H1 (cell line): Measurements from ENCODE around the gene SULT2B1. TPM values are rescaled to one million over a fixed set of nuclear protein-coding genes. Genes with fewer than 3 reads are reported as not detected.

Experiments
- CTCF ChIA-PET: fragments of 300-600 bp; sonication (Branson Sonifier 250); formaldehyde crosslinking; loops from one replicate; lab custom pipeline; 2021; ENCODE audit not compliant: partially characterized antibody; lab: Charles Lee
- POLR2A ChIA-PET: fragments of 300-600 bp; sonication (Branson Sonifier 250); formaldehyde crosslinking; loops from one replicate; lab custom pipeline; 2021; ENCODE audit warnings: inconsistent platforms; ENCODE audit not compliant: partially characterized antibody; lab: Charles Lee
- DNase-seq, 2 experiments: peaks; one replicate each; pipeline versions ENCODE4 v3.0.0 to v3.0.0-alpha.2; 2010 to 2022; ENCODE audit warnings: low spot score in 2 of 2, low read depth in 1 of 2, mixed read lengths in 1 of 2
- FAIRE-seq: peaks from 2 replicates; lab custom pipeline; 2011; peaks lifted over from hg19 to GRCh38; lab: Jason Lieb, UNC
- H2AFZ ChIP-seq: 2 replicates; pipeline ENCODE4 v1.8.1; 2012; ENCODE audit warnings: low read length, inconsistent platforms
- H2AK5ac ChIP-seq: 2 replicates; pipeline ENCODE4 v1.6.1; 2013; ENCODE audit warnings: low read depth, low read length
- H2BK120ac ChIP-seq: replicated peaks from 2 replicates; pipeline ENCODE3; 2013; ENCODE audit warnings: low read depth, low read length, inconsistent platforms
- H2BK12ac ChIP-seq: 2 replicates; pipeline ENCODE4 v1.6.1; 2013; ENCODE audit warnings: low read depth, low read length
- H2BK15ac ChIP-seq: 2 replicates; pipeline ENCODE4 v1.6.1; 2013; ENCODE audit warnings: low read length
- H2BK20ac ChIP-seq: 2 replicates; pipeline ENCODE4 v1.6.1; 2013; ENCODE audit warnings: low read length
- H2BK5ac ChIP-seq: 2 replicates; pipeline ENCODE4 v1.6.1; 2013; ENCODE audit warnings: low read depth, low read length
- H3K14ac ChIP-seq: 2 replicates; pipeline ENCODE4 v1.6.1; 2013; ENCODE audit warnings: inconsistent platforms; ENCODE audit not compliant: insufficient read length
- H3K18ac ChIP-seq: 2 replicates; pipeline ENCODE4 v1.6.1; 2013; ENCODE audit warnings: low read length; ENCODE audit errors: extremely low read depth
- H3K23ac ChIP-seq: 2 replicates; pipeline ENCODE4 v1.6.1; 2013; ENCODE audit warnings: inconsistent platforms; ENCODE audit not compliant: insufficient read length
- H3K23me2 ChIP-seq: 2 replicates; pipeline ENCODE4 v1.6.1; 2013; ENCODE audit warnings: low read depth, low read length
- H3K27ac ChIP-seq: 2 replicates; pipeline ENCODE4 v1.6.1; 2011; ENCODE audit warnings: low read depth, low read length, inconsistent platforms
- H3K27me3 ChIP-seq, 4 experiments: replicated peaks in 1 of 4; 1 replicate in 1 of 4; 2 replicates in 3 of 4; pipeline versions ENCODE4 v1.6.1 to v1.8.1; 2011 to 2013; ENCODE audit warnings: low read length in 3 of 4, mild to moderate bottlenecking in 3 of 4, inconsistent platforms in 2 of 4, mixed read lengths in 2 of 4, moderate library complexity in 1 of 4; ENCODE audit not compliant: control insufficient read depth in 3 of 4, insufficient read depth in 3 of 4; ENCODE audit errors: extremely low read depth in 1 of 4
- H3K36me3 ChIP-seq, 4 experiments: 2 replicates each; pipeline versions ENCODE4 v1.6.1 to v1.8.1; 2011 to 2013; ENCODE audit warnings: mild to moderate bottlenecking in 4 of 4, low read length in 3 of 4, moderate library complexity in 2 of 4, control low read depth in 1 of 4, inconsistent platforms in 1 of 4; ENCODE audit not compliant: insufficient read depth in 4 of 4, control insufficient read depth in 2 of 4
- H3K4ac ChIP-seq: replicated peaks from 2 replicates; pipeline ENCODE3; 2013; ENCODE audit warnings: low read length, low read depth, mixed read lengths, inconsistent platforms; ENCODE audit not compliant: insufficient read length
- H3K4me1 ChIP-seq, 4 experiments: replicated peaks in 1 of 4; 1 replicate in 1 of 4; 2 replicates in 3 of 4; pipeline versions ENCODE4 v1.6.1 to v1.8.1; 2011 to 2013; ENCODE audit warnings: low read length in 3 of 4, inconsistent platforms in 2 of 4, mixed read lengths in 1 of 4; ENCODE audit not compliant: insufficient read depth in 4 of 4, control insufficient read depth in 3 of 4
- H3K4me2 ChIP-seq, 2 experiments: 2 replicates each; pipeline versions ENCODE4 v1.6.1 to v1.8.1; 2011 to 2013; ENCODE audit warnings: low read depth in 2 of 2, low read length in 2 of 2, control low read depth in 1 of 2, inconsistent platforms in 1 of 2, mild to moderate bottlenecking in 1 of 2; ENCODE audit not compliant: insufficient read depth in 1 of 2
- H3K4me3 ChIP-seq, 4 experiments: fragments of 200-600, 300-600 bp in 1 of 4; sonication (generic), shearing (Covaris generic), sonication (Bioruptor Twin) in 1 of 4; 2 replicates each; pipeline versions ENCODE4 v1.5.1 to v1.8.1; 2011 to 2016; ENCODE audit warnings: low read length in 4 of 4, low read depth in 3 of 4, control low read depth in 2 of 4, inconsistent platforms in 2 of 4, mild to moderate bottlenecking in 2 of 4, mixed read lengths in 1 of 4, moderate library complexity in 1 of 4; ENCODE audit not compliant: insufficient read depth in 2 of 4; ENCODE audit errors: extremely low read depth in 1 of 4
- H3K56ac ChIP-seq: replicated peaks from 2 replicates; pipeline ENCODE3; 2013; ENCODE audit warnings: low read depth, mild to moderate bottlenecking, mixed read lengths, low read length, inconsistent platforms; ENCODE audit not compliant: insufficient read length
- H3K79me1 ChIP-seq: 2 replicates; pipeline ENCODE4 v1.6.1; 2013; ENCODE audit warnings: low read depth, low read length, control low read depth
- H3K79me2 ChIP-seq, 2 experiments: 2 replicates each; pipeline versions ENCODE4 v1.6.1 to v1.8.1; 2012 to 2013; ENCODE audit warnings: low read length in 2 of 2, mild to moderate bottlenecking in 2 of 2, inconsistent platforms in 1 of 2; ENCODE audit not compliant: insufficient read depth in 2 of 2, control insufficient read depth in 1 of 2
- H3K9ac ChIP-seq, 4 experiments: replicated peaks in 1 of 4; 1 replicate in 1 of 4; 2 replicates in 3 of 4; pipeline versions ENCODE4 v1.6.1 to v1.8.1; 2011 to 2013; ENCODE audit warnings: low read depth in 3 of 4, low read length in 3 of 4, control low read depth in 2 of 4, mild to moderate bottlenecking in 2 of 4, moderate library complexity in 2 of 4, inconsistent platforms in 1 of 4; ENCODE audit errors: extremely low read depth in 1 of 4
- H3K9me3 ChIP-seq, 2 experiments: 2 replicates each; pipeline versions ENCODE4 v1.6.1 to v1.8.1; 2012 to 2013; ENCODE audit warnings: mild to moderate bottlenecking in 2 of 2, moderate library complexity in 2 of 2, control low read depth in 1 of 2, inconsistent platforms in 1 of 2, low read depth in 1 of 2, low read length in 1 of 2, mixed read lengths in 1 of 2; ENCODE audit not compliant: insufficient read depth in 2 of 2
- H4K20me1 ChIP-seq, 2 experiments: replicated peaks in 1 of 2; 2 replicates each; pipeline versions ENCODE3 to v1.8.1; 2011 to 2013; ENCODE audit warnings: inconsistent platforms in 2 of 2, low read length in 2 of 2, mild to moderate bottlenecking in 1 of 2; ENCODE audit not compliant: insufficient read depth in 2 of 2, control insufficient read depth in 1 of 2
- H4K5ac ChIP-seq: 2 replicates; pipeline ENCODE4 v1.6.1; 2013; ENCODE audit warnings: low read length, low read depth, mixed read lengths, inconsistent platforms; ENCODE audit not compliant: insufficient read length
- H4K8ac ChIP-seq: 2 replicates; pipeline ENCODE4 v1.8.0; 2013; ENCODE audit warnings: mild to moderate bottlenecking, moderate library complexity, low read length, inconsistent platforms; ENCODE audit not compliant: insufficient read depth; ENCODE audit errors: extremely low read depth
- H4K91ac ChIP-seq: replicated peaks from 2 replicates; pipeline ENCODE3; 2013; ENCODE audit warnings: low read length, mixed read lengths, inconsistent platforms; ENCODE audit not compliant: insufficient read length
- BACH1 ChIP-seq: IDR thresholded peaks from 2 replicates; pipeline ENCODE4 v1.6.1; 2012; ENCODE audit warnings: low read length, improper control_type of control experiment
- GTF2F1 ChIP-seq: IDR thresholded peaks from 2 replicates; pipeline ENCODE4 v1.6.1; 2012; ENCODE audit warnings: low read depth, low read length, improper control_type of control experiment, borderline replicate concordance
- ZNF274 ChIP-seq: IDR thresholded peaks from 2 replicates; pipeline ENCODE4 v1.7.0; 2012; ENCODE audit warnings: low read length, borderline replicate concordance; ENCODE audit errors: extremely low read depth
- WGBS, 2 experiments: shearing (Covaris generic) in 1 of 2; methylation state at CpG; one replicate each; pipeline versions ENCODE4 v1.1.6 to v1.1.7; 2013 to 2015; ENCODE audit warnings: low lambda C conversion rate in 2 of 2, mixed read lengths in 2 of 2, inconsistent platforms in 1 of 2, low coverage in 1 of 2, missing lambda C conversion rate in 1 of 2; ENCODE audit not compliant: insufficient replicate concordance in 2 of 2, insufficient coverage in 1 of 2, insufficient read length in 1 of 2; ENCODE audit errors: extremely low coverage in 1 of 2, missing lambda C conversion rate in 1 of 2; 5-methylcytosine and 5-hydroxymethylcytosine counted together
- polyA plus RNA-seq, 7 experiments: library from polyadenylated mRNA; depleted of rRNA in 3 of 7; stranded (reverse) in 5 of 7; unstranded in 2 of 7; fragments of >200 nt in 5 of 7; fragments of 200-250 nt in 2 of 7; gene quantifications; 1 replicate in 5 of 7; 2 replicates in 1 of 7; 4 replicates in 1 of 7; pipeline versions ENCODE4 v1.2.1 to v1.2.3, GENCODE V29; 2011 to 2013; ENCODE audit warnings: missing spikeins in 2 of 7, mixed read lengths in 2 of 7
- total RNA-seq: library from RNA; stranded (reverse); fragmentation: NEBNext Ultra II Directional; extraction: Animal tissue kit (Norgen Biotek cat#: 25700); gene quantifications from 2 replicates; pipeline ENCODE4 v1.2.1, GENCODE V29; 2021

Gene SULT2B1
- total and polyA plus RNA-seq, 2 of the 8 experiments (the other 6 are each of a cell fraction or from before 2014, with no cell fraction given), result 1.5 to 2.6 TPM

- Histone ChIP-seq H3K4me1 (peaks cover 5 to 24% (median 10%) of the 10 kb centered on the region in 4 experiments), H2BK5ac (no peak overlapping the region), H3K18ac (no peak overlapping the region), H3K27ac (no peak overlapping the region), H2BK120ac (no peak overlapping the region), H4K20me1 (no peaks in the 10 kb centered on the region), H3K79me2 (peaks cover 0 to 11% of the 10 kb centered on the region in 2 experiments; a peak in 2 of 4 replicates), H2BK12ac (no peak overlapping the region), H3K9me3 (no peaks in the 10 kb centered on the region), H3K79me1 (no peaks in the 10 kb centered on the region), H3K4ac (no peak overlapping the region), H3K9ac (no peak overlapping the region), H2AK5ac (no peak overlapping the region), H3K4me3 (no peak overlapping the region), H2AFZ (no peak overlapping the region), H4K91ac (no peak overlapping the region), H3K14ac (no peak overlapping the region), H4K8ac (no peak overlapping the region), H3K23me2 (peaks cover 17% of the 10 kb centered on the region), H3K27me3 (no peaks in the 10 kb centered on the region), H3K23ac (no peak overlapping the region), H2BK15ac (no peak overlapping the region), H3K36me3 (no peaks in the 10 kb centered on the region), H2BK20ac (no peak overlapping the region), H3K56ac (no peak overlapping the region), H3K4me2 (no peak overlapping the region), H4K5ac (no peak overlapping the region)
- CTCF ChIA-PET, result interaction anchor here (1.1 to 1.6 kb wide), 2 partner anchors 13 to 32 kb away, joined by 3 to 6 read pairs; no protein-coding TSS in a partner anchor
- DNase-seq, result no peak
- POLR2A ChIA-PET, result interaction anchor here (0.6 to 5.6 kb wide), 4 partner anchors 12 to 315 kb away, joined by 3 to 28 read pairs (median 3); partner anchors contain the start of gene SPHK2
- WGBS, 2 experiments, result 94% methylated on average over 4 of the region's 5 CpGs; no CpG with 5 or more reads in 1 of the 2 experiments
- FAIRE-seq, result no peak
- TF ChIP-seq GTF2F1 (no peak), ZNF274 (no peak), BACH1 (no peak)
Measured at GRCh38 chr19:48642862-48643261, 90.9 kb downstream of the SULT2B1 start.
